OCI-LY7 (cell line): Measurements from ENCODE around the gene ULK4. TPM values are rescaled to one million over a fixed set of nuclear protein-coding genes. Genes with fewer than 3 reads are reported as not detected.

Source experiments
- BruUV-seq: library from RNA; stranded (reverse); fragments of 400-500 nt; replicated peaks from 2 replicates; lab custom pipeline; 2021; lab: Mats Ljungman, UMichigan
- CTCF ChIA-PET: fragments of 300-600 bp; sonication (Branson Sonifier 250); formaldehyde crosslinking; loops from one replicate; lab custom pipeline; 2022; ENCODE audit warnings: antibody characterized with exemption; ENCODE audit not compliant: unreplicated experiment; lab: Charles Lee
- POLR2A ChIA-PET: fragments of 300-600 bp; sonication (Branson Sonifier 250); formaldehyde crosslinking; loops from one replicate; lab custom pipeline; 2022; ENCODE audit warnings: antibody characterized with exemption; lab: Charles Lee
- DNase-seq: peaks from one replicate; pipeline ENCODE4 v3.0.0-alpha.2; 2015; ENCODE audit warnings: low spot score
- H2AFZ ChIP-seq: fragments of 200-600 bp; sonication (generic), shearing (Covaris generic); 2 replicates; pipeline ENCODE4 v1.6.1; 2014; ENCODE audit warnings: mild to moderate bottlenecking, antibody characterized with exemption, low read length, moderate library complexity
- H3K27ac ChIP-seq: fragments of 200-600 bp; sonication (generic); 2 replicates; pipeline ENCODE4 v1.5.1; 2014; ENCODE audit warnings: mixed run types, low read depth, mild to moderate bottlenecking, moderate library complexity, low read length, inconsistent platforms; ENCODE audit not compliant: poor library complexity, severe bottlenecking
- H3K36me3 ChIP-seq: fragments of 200-600 bp; sonication (generic); 2 replicates; pipeline ENCODE4 v1.6.1; 2014; ENCODE audit warnings: mild to moderate bottlenecking, antibody characterized with exemption, low read length, moderate library complexity, mixed read lengths; ENCODE audit not compliant: insufficient read depth
- H3K4me1 ChIP-seq: fragments of 200-600 bp; sonication (generic); 2 replicates; pipeline ENCODE4 v1.5.1; 2014; ENCODE audit warnings: mild to moderate bottlenecking, low read length; ENCODE audit not compliant: insufficient read depth, poor library complexity, severe bottlenecking
- H3K4me2 ChIP-seq: fragments of 200-600 bp; sonication (generic); 2 replicates; pipeline ENCODE4 v1.6.1; 2014; ENCODE audit warnings: mild to moderate bottlenecking, low read length
- H3K4me3 ChIP-seq: fragments of 200-600 bp; sonication (generic); 2 replicates; pipeline ENCODE4 v1.5.1; 2014; ENCODE audit warnings: mild to moderate bottlenecking, low read depth, low read length; ENCODE audit not compliant: poor library complexity, severe bottlenecking
- H3K79me2 ChIP-seq: fragments of 200-600 bp; sonication (generic); 2 replicates; pipeline ENCODE4 v1.6.1; 2016; ENCODE audit warnings: low read depth, mild to moderate bottlenecking, low read length, moderate library complexity, mixed read lengths; ENCODE audit not compliant: insufficient read depth
- H3K9me2 ChIP-seq: fragments of 200-600 bp; sonication (generic); 2 replicates; pipeline ENCODE4 v1.6.1; 2016; ENCODE audit warnings: mild to moderate bottlenecking, low read length, mixed read lengths; ENCODE audit not compliant: insufficient read depth
- H3K9me3 ChIP-seq: fragments of 200-600 bp; sonication (generic); 2 replicates; pipeline ENCODE4 v1.6.1; 2014; ENCODE audit warnings: mild to moderate bottlenecking, mixed run types, low read length, mixed read lengths
- H4K20me1 ChIP-seq: fragments of 200-600 bp; sonication (generic); 2 replicates; pipeline ENCODE4 v1.6.1; 2014; ENCODE audit warnings: mild to moderate bottlenecking, antibody characterized with exemption, low read length, moderate library complexity, mixed read lengths; ENCODE audit not compliant: insufficient read depth
- EZH2phosphoT487 ChIP-seq: fragments of 200-600 bp; sonication (generic); IDR thresholded peaks from 2 replicates; pipeline ENCODE4 v1.6.1; 2018; ENCODE audit warnings: low read depth, borderline replicate concordance, mild to moderate bottlenecking, mixed run types, antibody characterized with exemption, low read length, moderate library complexity, mixed read lengths
- intact Hi-C: fragments of 100-400 bp; cut with micrococcal nuclease; formaldehyde crosslinking; loops from one replicate; pipeline ENCODE4 v1.10.0; 2022; ENCODE audit not compliant: unreplicated experiment
- total RNA-seq, 2 experiments: library from RNA; depleted of rRNA in 1 of 2; stranded (reverse); fragments of >200 nt in 1 of 2; shearing (Covaris generic) in 1 of 2; gene quantifications; 2 replicates each; pipeline ENCODE4 v1.2.3, GENCODE V29; 2014 to 2022
- TF ChIP-seq, protein P1 (sequence below): fragments of 200-600 bp; sonication (generic); conservative IDR thresholded peaks from 2 replicates; pipeline ENCODE4 v1.5.1; 2014; ENCODE audit warnings: mild to moderate bottlenecking, antibody characterized with exemption, low read length, moderate library complexity, mixed read lengths

Gene ULK4
- total RNA-seq, 2 experiments from 2014 or later: 18.9 to 21.0 TPM

DNA sequence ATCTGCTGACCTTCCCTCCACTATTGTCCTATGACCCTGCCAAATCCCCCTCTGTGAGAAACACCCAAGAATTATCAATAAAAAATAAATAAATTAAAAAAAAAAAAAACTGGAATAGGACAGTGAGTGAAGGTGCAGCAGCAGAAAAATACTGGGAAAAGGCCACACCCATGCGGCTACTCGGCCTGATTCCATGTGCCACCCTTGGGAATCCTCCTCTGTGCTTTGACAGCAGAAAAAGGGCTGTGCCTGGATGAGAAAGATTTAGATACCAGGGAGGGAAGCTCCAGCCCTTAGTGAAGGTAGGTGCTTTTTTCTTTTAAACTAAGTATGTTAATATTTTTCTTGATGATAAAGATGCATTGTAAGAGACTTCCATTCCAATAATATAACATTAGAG lies 654.8 kb downstream of the ULK4 start:
- Histone ChIP-seq H4K20me1 (no peaks in the 10 kb centered on the region), H3K9me2 (no peaks in the 10 kb centered on the region), H3K4me1 (no peaks in the 10 kb centered on the region), H3K27ac (no peak overlapping the region), H3K79me2 (no peaks in the 10 kb centered on the region), H2AFZ (no peak overlapping the region), H3K4me2 (no peak overlapping the region), H3K9me3 (no peaks in the 10 kb centered on the region), H3K36me3 (no peaks in the 10 kb centered on the region), H3K4me3 (no peak overlapping the region)
- intact Hi-C loops: no loop called here
- BruUV-seq: no TSS peak
- TF ChIP-seq, protein P1, sequence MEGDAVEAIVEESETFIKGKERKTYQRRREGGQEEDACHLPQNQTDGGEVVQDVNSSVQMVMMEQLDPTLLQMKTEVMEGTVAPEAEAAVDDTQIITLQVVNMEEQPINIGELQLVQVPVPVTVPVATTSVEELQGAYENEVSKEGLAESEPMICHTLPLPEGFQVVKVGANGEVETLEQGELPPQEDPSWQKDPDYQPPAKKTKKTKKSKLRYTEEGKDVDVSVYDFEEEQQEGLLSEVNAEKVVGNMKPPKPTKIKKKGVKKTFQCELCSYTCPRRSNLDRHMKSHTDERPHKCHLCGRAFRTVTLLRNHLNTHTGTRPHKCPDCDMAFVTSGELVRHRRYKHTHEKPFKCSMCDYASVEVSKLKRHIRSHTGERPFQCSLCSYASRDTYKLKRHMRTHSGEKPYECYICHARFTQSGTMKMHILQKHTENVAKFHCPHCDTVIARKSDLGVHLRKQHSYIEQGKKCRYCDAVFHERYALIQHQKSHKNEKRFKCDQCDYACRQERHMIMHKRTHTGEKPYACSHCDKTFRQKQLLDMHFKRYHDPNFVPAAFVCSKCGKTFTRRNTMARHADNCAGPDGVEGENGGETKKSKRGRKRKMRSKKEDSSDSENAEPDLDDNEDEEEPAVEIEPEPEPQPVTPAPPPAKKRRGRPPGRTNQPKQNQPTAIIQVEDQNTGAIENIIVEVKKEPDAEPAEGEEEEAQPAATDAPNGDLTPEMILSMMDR: no peak
- no peak for TF ChIP-seq EZH2phosphoT487
- no peak for DNase-seq
- POLR2A ChIA-PET: interaction anchor here (0.9 kb wide), 1 partner anchor 121 kb away, joined by 3 read pairs; no protein-coding TSS in a partner anchor
- CTCF ChIA-PET: no interaction called here

DNA sequence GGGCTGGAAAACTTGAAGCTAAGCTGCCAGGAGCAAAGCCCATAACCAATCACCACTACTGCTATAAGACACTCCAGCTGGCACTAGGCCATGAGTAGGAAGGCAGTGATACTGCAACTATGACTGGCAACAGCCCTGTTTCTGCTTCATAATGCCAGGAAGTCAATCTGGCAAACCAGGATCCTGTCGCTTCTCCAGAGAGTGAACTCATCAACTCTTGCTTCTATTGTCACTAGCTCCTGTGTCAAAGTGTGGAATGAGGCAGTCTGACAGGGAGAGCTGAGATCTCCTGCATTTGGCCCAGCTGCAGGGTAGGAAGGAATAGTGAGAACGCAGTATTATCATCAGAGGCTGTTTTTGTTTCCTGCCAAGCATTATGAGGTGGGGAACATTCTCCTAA lies 657.3 kb downstream of the ULK4 start:
- no peaks in the 10 kb centered on the region for H3K9me3 ChIP-seq
- no peak overlapping the region for H3K4me2 ChIP-seq
- H3K4me1 ChIP-seq: no peaks in the 10 kb centered on the region
- H3K36me3 ChIP-seq: no peaks in the 10 kb centered on the region
- POLR2A ChIA-PET: interaction anchor here (0.7 kb wide), 1 partner anchor 1639 kb away, joined by 3 read pairs; no protein-coding TSS in a partner anchor
- CTCF ChIA-PET: no interaction called here
- H3K79me2 ChIP-seq: no peaks in the 10 kb centered on the region
- no peak overlapping the region for H2AFZ ChIP-seq
- H3K27ac ChIP-seq: no peak overlapping the region
- BruUV-seq: no TSS peak
- no peak for TF ChIP-seq EZH2phosphoT487
- TF ChIP-seq, protein P1: no peak
- H4K20me1 ChIP-seq: no peaks in the 10 kb centered on the region
- intact Hi-C loops: no loop called here
- no peak for DNase-seq
- no peak overlapping the region for H3K4me3 ChIP-seq
- no peaks in the 10 kb centered on the region for H3K9me2 ChIP-seq

DNA sequence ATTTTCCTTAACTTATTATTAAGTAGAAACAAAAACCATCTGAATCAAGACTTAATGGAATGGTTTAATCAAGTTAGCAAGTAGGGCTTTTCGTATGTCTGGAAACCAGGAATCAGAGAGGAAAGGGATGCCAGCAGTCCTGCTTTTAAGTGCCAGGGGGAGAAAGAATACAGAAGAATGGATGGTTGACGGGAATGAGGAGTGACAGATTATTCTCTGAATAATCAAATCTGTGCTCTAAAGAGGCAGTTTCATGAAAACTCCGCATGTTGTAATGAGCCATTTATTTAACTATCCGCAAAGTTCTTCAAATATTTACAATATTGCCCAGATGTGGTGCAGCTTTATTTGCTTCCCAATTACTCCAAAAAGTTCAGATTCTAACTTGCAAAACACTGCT lies 659.6 kb downstream of the ULK4 start:
- intact Hi-C loops: no loop called here
- no peaks in the 10 kb centered on the region for H3K79me2 ChIP-seq
- POLR2A ChIA-PET: interaction anchor here (0.6 kb wide), 1 partner anchor 377 kb away, joined by 3 read pairs; no protein-coding TSS in a partner anchor
- H3K36me3 ChIP-seq: no peaks in the 10 kb centered on the region
- no TSS peak for BruUV-seq
- H3K27ac ChIP-seq: no peak overlapping the region
- H4K20me1 ChIP-seq: no peaks in the 10 kb centered on the region
- no peak for DNase-seq
- CTCF ChIA-PET: no interaction called here
- no peak overlapping the region for H3K4me2 ChIP-seq
- H2AFZ ChIP-seq: no peak overlapping the region
- H3K9me2 ChIP-seq: no peaks in the 10 kb centered on the region; the same call in 1 of the 2 replicates
- TF ChIP-seq, protein P1: no peak
- H3K4me1 ChIP-seq: no peaks in the 10 kb centered on the region
- no peaks in the 10 kb centered on the region for H3K9me3 ChIP-seq
- H3K4me3 ChIP-seq: no peak overlapping the region
